NCI-H2196 treated with DMSO at 0.1 percent for 48 hours (cell line): ENCODE results near the gene DNAAF8.
"Not testable (repeated sequence)": the region's sequence is repeated elsewhere in the genome, so short reads cannot be mapped to it uniquely, and the experiment has no call there.

ENCODE experiments used
- DNase-seq: peaks from one replicate; lab custom pipeline; 2025; ENCODE audit not compliant: unreplicated experiment; lab: John Stamatoyannopoulos, UW

The DNAAF8 gene

DNA sequence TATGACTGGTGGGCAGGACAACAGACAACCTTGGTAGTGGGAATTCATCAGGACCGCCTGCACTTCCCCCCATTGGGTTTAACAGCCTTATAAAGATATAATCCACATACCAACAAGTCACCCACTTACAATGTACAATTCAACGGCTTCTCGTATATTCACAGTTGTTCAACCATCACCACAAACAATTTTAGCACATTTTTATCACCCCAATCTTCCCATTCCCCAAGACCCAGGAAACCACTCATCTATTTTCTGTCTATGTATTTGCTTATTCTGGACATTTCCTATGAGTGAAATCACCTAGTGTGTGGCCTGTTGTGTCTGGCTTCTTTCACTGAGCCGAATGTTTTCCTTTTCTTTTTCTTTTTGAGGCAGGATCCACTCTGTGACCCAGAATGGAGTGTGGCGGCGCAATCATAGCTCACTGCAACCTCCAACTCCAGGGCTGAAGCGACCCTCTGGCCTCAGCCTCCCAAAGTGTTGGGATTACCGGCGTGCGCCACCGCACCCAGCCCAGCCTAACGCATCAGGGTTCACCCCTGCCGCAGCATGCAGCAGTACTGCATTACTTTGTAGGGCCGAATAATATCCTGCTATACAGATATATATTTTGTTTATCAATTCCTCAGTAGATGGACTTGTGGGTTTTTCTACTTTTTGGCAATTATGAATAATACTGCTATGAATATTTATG lies 11.1 kb upstream of the DNAAF8 start:
- DNase-seq: no peak

- no peak for DNase-seq
These were observed 9.6 kb upstream of the DNAAF8 start for GRCh38 chr16:4724661-4725270.

DNA sequence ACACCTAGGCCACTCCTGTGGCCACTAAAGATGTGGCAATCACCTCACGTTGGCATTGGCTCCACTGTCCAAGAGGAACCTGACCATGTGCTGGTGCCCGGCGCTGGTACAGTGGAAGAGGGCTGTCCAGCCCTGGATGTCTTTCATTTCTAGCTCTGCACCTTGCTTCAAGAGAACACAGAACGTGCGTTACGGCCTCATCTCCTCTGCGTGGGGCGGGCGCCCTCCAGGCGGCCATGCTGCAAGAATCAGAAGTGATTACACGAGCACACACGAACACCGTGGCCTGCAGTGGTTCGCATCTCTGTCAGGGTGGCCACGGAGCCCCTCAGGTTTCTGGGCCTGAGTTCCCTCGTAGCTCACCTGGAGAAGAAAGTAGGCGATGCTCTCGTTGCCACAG lies 7.7 kb upstream of the DNAAF8 start:
- DNase-seq: no peak

- no peak for DNase-seq
These were observed 5.7 kb upstream of the DNAAF8 start for GRCh38 chr16:4728676-4729075.

DNA sequence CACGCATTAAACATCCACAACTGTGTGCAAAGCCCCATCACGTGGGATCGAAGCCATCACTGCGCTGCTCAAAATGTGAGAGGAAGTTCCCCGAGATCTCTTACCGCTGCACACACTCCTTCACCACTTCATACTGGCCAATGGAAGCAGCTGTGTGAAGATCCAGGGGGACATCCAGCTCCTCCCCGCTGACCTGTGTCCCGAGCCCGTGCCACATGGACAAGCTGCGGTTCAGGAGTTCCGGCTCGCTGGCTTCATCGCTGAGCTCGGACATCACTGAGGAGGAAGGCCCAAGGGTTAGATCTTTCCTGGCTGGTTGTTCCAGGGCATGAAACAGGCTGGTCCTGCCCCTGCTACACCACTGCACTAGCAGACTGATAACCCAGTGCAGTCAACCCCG lies 4.5 kb upstream of the DNAAF8 start:
- DNase-seq: no peak

DNA sequence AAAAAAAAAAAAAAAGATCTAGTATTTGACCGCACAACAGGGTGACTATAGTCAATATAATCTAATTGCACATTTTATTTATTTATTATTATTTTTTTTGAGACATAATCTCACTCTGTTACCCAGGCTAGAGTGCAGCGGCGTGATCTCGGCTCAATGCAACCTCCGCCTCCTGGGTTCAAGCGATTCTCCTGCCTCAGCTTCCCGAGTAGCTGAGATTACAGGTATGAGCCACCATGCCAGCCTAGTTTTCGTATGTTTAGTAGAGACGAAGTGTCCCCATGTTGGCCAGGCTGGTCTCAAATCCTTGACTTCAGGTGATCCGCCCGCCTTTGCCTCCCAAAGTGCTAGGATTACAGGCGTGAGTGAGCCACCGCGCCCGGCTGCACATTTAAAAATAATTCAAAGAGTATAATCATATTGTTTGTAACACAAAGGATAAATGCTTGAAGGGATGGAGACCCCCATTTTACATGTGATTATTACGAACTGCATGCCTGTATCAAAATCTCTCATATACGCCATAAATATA lies 1.1 kb upstream of the DNAAF8 start:
- DNase-seq: no peak

- no peak for DNase-seq
These were observed 632 bp upstream of the DNAAF8 start for GRCh38 chr16:4733747-4734062.

DNA sequence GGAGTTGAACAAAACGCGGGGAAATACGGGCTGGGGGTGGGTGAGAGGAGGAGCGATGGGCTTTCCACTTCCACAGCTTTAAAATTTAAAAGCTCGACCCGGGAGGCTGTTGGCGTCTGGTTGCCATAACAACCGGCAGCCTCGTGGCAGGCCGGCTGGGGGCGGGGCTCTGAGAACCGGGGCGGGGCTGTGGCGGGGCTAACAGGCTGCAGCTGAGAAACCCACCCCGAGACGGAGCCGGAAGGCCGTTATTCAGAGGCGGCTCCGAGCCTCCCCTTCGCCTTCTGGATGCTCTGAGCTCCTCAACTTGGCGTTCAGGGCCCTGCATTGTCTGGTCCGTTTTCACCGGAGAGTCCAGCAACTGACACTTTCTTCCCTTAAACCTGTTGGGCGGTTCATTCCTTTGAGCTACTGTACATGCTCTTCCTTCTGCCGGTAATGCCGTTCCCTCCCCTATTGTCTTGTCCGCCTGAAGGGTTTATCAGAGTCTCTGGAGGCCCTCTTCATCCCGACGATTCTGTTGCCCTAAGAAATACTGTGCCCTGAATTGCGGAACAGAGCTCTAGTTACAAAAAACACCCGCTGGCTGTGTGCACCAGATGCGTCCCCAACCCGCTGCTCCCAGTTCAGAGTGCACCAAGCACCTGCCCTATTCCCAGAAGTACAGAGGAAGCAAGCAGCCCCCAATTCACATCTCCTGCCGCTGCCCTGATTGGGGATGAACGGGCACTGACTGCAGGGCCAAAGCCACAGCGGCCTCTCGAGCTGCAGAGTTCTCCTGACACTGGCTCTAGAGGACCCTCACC lies 596 bp downstream of the DNAAF8 start:
- DNase-seq: peak; percentile 71

- no peak for DNase-seq
These were observed 2.2 kb downstream of the DNAAF8 start for GRCh38 chr16:4736546-4736945.

DNA sequence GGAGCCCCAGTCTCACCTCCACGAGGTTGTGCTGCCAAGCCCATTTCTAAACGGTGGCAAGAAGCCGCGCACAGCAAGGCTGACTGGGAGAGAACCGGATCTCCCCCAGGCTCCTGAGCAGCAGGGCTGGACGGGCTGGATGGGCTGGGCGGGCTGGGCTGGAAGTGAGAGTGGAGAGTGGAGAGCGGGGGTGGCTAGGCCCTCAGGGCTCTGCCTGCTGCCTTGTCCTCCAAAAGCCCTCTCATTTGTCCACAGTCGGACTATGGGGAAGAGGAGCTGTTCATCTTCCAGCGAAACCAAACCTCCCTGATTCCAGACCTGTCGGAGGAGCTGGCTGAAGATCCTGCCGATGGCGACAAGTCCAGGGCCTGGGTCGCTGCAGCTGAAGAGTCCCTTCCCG lies 3.2 kb downstream of the DNAAF8 start:
- no peak for DNase-seq

DNA sequence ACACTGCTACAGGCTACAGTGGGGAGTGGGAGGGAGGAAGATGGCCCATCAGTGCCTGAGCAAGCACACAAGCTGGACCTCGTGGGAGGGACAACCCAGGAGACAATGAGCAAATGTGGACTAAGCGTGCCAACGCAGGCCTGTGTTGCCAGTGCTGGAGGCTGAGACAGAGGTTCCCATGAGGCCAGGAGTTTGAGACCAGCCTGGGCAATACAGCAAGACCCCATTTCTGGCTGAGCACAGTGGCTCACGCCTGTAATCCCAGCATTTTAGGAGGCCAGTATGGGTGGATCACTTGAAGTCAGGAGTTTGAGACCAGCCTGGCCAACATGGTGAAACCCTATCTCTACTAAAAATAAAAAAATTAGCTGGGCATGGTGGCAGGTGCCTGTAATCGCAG lies 4.0 kb downstream of the DNAAF8 start:
- DNase-seq: not testable (repeated sequence)

GRCh38 chr16:4743226-4743878 lies 9.0 kb downstream of the DNAAF8 start:
- no peak for DNase-seq

DNA sequence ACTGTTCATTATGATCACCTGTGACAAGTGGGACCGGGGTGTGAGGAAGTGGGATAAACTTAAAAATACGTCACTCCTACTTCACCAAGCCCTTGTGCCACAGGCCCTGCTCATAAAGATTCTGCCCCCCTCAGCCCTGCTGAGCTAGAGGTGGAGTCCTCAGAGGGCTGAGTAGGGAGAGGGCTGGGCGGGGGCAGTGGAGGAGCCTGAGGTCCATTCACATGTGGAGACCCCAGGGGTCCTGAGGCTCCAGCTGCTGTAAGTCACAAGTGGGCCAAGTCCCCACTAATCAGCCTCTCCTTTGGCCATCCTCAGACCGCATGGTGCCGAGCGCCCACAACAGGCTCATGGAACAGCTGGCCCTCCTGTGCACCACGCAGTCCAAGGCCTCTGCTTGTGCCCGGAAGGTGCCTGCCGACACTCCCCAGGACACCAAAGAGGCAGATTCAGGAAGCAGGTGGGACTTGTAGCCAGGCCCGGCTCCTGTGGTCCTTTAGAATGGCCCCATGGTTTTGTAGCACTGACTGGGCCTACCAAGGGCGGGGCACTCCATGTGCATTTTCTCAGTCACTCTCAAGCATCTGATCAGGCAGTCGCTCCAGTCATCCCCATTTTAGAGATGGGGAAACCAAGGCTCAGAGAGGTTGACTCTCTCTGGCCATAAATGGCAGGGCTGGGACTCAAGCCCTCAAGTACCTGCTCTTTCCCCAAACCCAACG lies 10.4 kb downstream of the DNAAF8 start:
- no peak for DNase-seq

GRCh38 chr16:4745274-4745569 lies 10.9 kb downstream of the DNAAF8 start:
- DNase-seq: no peak

GRCh38 chr16:4746215-4746614 lies 11.9 kb downstream of the DNAAF8 start:
- DNase-seq: no peak

DNA sequence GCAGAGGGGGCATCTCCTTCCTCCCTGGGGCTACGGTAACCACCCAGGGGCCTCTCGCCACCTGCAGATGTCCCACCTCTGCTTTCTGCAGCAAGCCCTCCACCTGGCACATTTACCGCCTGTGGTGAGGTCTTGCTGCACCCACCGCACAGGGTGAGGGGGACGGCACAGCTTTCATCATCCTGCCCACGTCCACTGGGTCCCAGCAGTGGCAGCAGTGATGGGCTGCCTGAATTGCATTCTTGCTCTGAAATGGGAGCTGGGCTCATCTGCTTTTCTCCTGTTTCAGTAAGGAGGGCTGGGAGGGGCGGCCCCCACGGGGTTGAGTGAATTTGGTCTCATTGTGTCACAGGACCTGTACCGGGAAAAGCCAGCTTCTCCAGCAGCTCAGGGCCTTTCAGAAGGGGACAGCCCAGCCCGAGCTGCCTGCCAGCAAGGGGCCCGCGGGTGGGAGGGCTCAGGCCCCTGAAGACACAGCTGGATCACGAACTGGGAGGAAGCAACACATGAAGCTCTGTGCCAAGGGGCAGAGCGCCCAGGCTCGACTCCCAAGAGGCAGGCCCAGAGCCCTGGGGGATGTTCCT lies 12.7 kb downstream of the DNAAF8 start:
- no peak for DNase-seq

- DNase-seq: no peak
These were observed 13.8 kb downstream of the DNAAF8 start for GRCh38 chr16:4747906-4748681.

DNA sequence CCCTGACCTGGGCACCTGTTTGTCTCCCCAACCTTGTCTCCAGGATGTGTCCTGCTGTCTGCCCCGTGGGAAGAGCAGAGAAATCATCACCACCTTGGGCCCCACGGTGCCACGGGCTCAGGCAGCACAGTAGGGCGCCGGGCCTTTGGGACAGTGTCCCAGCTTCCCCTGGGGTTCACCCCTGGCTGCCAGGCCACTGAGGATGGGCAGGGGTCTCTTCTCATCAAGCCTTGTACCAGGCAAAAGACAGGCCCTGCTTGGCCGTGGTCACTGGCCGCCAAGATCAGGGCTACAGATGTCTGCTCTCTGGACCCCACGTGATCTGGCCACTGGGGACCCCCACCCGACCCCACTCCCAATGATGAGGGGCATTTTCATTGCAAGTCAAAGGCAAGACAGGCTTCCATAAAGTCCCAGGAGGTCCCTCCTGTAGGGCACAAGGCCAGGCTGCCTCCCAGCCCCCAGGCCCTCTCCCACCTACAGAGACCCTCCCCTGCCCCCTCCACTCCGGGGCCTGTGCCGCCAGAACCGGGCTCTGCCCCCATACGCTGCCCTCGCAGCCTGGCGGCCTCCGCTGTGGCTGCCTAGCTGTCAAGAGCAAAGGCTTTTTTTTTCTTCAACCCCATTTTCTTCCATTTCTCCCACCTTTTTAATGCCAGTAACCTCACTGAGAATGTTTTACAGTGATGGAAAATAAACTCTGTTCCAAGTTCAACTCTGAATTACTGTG lies 14.5 kb downstream of the DNAAF8 start:
- no peak for DNase-seq

DNA sequence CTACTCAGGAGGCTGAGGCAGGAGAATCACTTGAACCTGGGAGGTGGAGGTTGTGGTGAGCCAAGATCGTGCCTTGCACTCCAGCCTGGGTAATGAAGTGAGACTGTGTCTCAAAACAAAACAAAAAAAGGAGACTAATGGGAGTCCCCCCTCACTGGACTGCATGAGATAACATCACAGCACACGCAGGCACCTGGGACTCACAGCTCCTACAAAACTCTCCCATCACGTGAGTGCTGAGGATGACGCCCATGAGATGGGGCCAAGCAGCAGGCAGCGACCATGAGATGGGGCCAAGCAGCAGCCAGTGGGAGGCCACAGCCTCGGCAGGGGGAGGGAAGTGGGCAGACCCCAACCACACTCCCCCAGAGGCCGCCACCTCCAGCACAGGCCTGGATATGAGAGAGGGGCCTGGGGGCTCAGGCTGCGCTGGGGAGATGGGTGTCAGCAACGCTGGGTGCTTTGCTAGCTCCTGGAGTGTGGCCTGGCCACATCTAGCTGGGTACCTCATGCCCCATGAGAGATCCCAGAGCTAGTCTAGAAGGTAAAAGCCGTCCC lies 15.4 kb downstream of the DNAAF8 start:
- no peak for DNase-seq
